Stimulated activated memory B cell treated with anti-CD40 and anti-IgM and Interleukin-4, amounts not matched to agents 10 μg/mL and 1 μg/mL and 100 μg/mL, for 72 hours (primary cell): ENCODE data around the gene AFAP1.

Experiments
- ATAC-seq: fragments of 150-1000 bp; cut with Tn5 transposase; 2 replicates; pipeline ENCODE4 v1.10.0; 2021
- H3K27ac Mint-ChIP-seq: one replicate; pipeline ENCODE4 v1.8.0; 2022; ENCODE audit warnings: mild to moderate bottlenecking, mixed read lengths
- H3K27me3 Mint-ChIP-seq: one replicate; pipeline ENCODE4 v1.8.0; 2022; ENCODE audit warnings: mixed read lengths
- H3K36me3 Mint-ChIP-seq: one replicate; pipeline ENCODE4 v1.8.0; 2022; ENCODE audit warnings: mixed read lengths
- H3K4me1 Mint-ChIP-seq: one replicate; pipeline ENCODE4 v1.8.0; 2022; ENCODE audit warnings: mixed read lengths
- H3K4me3 Mint-ChIP-seq: one replicate; pipeline ENCODE4 v1.8.0; 2022; ENCODE audit warnings: mild to moderate bottlenecking, moderate library complexity, mixed read lengths
- H3K9me3 Mint-ChIP-seq: one replicate; pipeline ENCODE4 v1.8.0; 2022; ENCODE audit warnings: mixed read lengths

Gene AFAP1

DNA sequence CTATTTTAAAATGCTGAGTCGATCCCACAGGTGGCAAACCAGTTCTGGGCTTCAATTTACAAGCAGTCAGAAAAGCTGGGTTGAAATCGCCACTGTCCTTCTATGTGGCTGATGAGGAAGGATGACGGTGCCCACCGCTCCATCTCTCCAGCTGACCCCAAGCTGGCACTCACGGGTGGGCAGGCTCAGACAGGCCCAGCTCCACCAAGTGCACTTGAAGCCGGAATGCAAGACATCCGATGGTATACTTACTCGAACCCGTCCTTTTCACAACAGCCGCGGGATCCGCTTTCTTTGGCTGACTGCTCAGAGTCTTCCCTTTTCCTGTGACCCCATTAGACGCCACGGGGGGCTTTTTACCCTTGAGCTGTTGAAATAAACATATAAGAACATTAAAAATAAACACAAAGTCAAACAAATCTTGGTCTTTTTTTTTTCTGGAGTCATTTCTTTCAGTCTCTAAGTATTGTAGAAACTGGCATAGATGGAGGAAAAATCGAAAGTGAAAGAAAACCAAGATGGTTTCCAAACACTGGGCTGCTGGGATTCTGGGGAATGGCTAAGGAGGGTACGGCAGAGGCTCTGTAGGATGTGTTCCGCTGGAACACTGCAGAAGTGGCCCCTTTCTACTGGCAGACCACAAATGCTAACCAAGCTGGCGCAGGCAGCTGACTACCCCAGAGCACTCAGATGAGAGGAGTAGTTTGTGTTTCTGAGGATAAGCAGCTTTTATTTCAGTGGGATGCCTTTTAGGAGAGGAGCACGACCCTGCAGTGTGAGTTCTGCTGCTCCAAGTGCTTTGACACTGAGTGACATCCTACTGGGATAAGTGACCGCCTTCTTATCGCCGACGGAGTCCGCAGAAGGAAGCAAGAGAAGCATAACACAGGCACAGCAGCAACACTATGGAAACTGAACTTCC is 160.9 kb downstream of the AFAP1 start:
- H3K4me3 Mint-ChIP-seq, result no peak overlapping the region
- ATAC-seq, result no peak
- H3K9me3 Mint-ChIP-seq, result no peaks in the 10 kb centered on the region
- H3K36me3 Mint-ChIP-seq, result no peaks in the 10 kb centered on the region
- H3K27me3 Mint-ChIP-seq, result peaks cover 31% of the 10 kb centered on the region
- no peaks in the 10 kb centered on the region for H3K4me1 Mint-ChIP-seq
- H3K27ac Mint-ChIP-seq, result no peak overlapping the region

DNA sequence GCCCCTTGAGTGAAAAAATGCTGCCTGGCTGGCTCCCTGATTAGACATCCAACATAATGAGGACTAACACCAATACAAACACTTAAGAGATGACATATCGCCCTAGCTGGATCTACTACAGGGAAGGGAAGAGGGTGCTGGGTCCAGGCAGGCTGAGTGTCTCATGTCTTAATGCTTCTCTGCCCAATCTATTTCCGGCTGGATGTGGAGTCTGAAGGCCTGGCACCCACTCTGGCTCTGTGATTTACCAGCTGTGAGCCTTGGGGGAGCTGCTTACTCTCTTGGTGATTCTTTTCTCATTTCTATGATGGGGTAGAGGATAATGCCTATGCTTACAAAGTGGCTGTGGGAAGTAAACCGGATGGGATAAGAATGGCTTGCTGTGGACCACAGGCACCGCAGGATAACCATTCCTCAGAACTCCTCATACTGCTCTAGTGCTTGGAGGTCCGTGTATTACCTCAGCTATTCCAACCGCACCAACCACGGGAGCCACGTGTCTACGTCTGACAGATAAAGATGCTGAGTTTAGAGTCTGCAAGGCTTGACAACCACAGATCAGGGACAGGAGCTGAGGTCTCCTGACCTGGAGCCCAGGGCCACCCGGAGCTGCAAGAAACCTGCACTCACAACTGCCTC is 161.7 kb downstream of the AFAP1 start:
- no peak overlapping the region for H3K4me3 Mint-ChIP-seq
- H3K9me3 Mint-ChIP-seq, result no peaks in the 10 kb centered on the region
- no peak overlapping the region for H3K27ac Mint-ChIP-seq
- no peaks in the 10 kb centered on the region for H3K4me1 Mint-ChIP-seq
- peaks cover 32% of the 10 kb centered on the region for H3K27me3 Mint-ChIP-seq
- ATAC-seq, result no peak
- no peaks in the 10 kb centered on the region for H3K36me3 Mint-ChIP-seq

DNA sequence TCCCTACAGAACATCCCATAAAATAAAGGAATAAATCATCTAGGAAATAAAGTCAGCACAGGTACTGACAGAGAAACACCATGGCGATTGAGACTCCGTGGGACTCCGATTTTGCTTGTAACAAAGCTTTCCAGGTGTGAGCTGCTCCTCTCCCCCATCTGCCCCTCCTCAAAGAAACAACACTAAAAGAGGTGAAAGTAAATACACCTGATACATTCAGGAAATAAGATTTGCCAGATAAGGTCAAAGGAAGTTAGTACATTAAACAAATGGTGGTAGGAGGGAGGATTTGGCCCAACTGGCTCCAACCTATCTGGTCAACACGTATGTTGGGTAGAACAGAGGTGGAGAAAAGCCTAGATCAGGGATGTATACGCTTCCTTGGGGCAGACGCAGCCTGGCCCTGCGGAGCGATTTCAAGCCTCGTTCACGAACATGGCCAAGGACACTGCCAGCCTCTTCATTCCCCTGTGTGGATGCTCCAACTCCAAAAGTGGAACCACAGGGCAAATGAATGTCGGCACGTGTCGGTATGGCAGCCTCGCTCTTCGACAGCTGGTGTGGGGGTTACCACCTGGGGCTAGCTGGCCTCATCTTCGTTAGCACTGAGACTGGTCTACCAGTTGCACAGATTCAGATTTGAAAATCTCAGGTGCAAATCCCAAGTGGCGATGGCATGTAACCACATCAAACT is 162.5 kb downstream of the AFAP1 start:
- Mint-ChIP-seq H3K4me3 (no peak overlapping the region), H3K36me3 (no peaks in the 10 kb centered on the region), H3K9me3 (no peaks in the 10 kb centered on the region), H3K4me1 (peaks cover under 1% of the 10 kb centered on the region), H3K27ac (no peak overlapping the region), H3K27me3 (peaks cover 35% of the 10 kb centered on the region)
- ATAC-seq, result no peak

DNA sequence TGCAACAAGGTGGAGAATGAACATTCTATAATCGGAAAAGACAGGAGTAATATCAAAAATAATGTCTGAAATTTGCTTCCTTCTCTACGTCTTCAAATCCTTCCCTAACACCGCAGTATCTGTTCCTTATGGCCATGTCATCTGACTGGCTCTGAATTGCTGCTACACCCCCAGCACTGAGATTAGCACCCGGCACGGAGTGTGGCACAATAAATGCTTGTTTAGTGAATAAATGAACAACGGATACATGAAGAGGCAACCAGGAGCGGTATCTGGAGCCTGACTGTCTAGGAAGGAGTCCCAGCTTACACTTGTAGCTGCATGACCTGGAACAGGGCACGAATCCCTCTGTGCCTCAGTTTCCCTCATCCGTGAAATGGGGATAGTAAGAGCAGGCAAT is 164.3 kb downstream of the AFAP1 start:
- Mint-ChIP-seq H3K27ac (no peak overlapping the region), H3K27me3 (peaks cover 46% of the 10 kb centered on the region), H3K9me3 (no peaks in the 10 kb centered on the region), H3K4me1 (peaks cover 15% of the 10 kb centered on the region), H3K36me3 (no peaks in the 10 kb centered on the region), H3K4me3 (no peak overlapping the region)
- ATAC-seq, result no peak

DNA sequence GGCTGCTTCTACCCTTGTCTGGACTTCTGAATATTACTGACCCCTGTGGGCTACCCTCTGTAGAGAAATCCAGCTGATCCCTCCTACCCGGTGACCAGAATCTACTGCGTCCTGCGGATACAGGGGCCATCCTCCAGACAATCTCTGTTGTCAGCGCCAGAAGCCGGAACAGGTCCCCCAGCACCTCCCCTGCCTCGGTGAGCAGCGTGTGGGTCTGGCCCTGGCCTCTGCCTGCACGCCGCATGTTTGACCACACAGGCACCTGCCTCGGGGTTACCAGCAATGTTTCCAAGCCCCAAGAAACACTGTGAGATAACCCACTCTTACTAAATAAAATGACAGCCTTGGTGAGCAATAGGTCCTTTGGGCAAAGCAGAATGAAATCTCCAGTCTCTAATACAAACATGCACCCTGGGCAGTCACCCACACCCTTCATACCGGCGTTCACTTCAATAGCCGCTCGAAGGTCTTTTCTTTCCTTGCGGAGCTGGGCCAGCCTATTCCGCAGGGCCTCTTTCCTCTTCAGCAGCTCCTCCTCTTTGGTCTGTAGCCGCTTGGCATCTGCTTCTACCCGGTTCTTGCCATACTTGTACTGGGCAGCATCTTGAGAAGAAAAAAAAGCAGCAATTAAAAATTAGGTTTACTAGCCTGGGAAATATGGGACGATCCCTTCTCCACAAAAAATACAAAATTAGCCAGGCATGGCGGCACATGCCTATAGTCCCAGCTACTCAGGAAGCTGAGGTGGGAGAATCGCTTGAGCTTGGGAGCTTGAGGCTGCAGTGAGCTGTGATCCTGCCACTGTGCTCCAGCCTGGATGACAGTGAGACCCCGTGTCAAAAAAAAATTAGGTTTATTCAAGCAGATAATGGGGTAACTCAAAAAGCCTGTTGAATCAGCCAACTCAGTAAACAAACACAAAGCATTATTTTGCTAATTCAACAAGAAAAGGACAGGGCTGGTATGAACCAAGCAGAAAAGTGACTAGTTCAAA is 165.1 kb downstream of the AFAP1 start:
- no peak overlapping the region for H3K4me3 Mint-ChIP-seq
- no peak for ATAC-seq
- H3K36me3 Mint-ChIP-seq, result no peaks in the 10 kb centered on the region
- no peaks in the 10 kb centered on the region for H3K9me3 Mint-ChIP-seq
- no peak overlapping the region for H3K27ac Mint-ChIP-seq
- peaks cover 54% of the 10 kb centered on the region for H3K27me3 Mint-ChIP-seq
- H3K4me1 Mint-ChIP-seq, result peaks cover 15% of the 10 kb centered on the region

DNA sequence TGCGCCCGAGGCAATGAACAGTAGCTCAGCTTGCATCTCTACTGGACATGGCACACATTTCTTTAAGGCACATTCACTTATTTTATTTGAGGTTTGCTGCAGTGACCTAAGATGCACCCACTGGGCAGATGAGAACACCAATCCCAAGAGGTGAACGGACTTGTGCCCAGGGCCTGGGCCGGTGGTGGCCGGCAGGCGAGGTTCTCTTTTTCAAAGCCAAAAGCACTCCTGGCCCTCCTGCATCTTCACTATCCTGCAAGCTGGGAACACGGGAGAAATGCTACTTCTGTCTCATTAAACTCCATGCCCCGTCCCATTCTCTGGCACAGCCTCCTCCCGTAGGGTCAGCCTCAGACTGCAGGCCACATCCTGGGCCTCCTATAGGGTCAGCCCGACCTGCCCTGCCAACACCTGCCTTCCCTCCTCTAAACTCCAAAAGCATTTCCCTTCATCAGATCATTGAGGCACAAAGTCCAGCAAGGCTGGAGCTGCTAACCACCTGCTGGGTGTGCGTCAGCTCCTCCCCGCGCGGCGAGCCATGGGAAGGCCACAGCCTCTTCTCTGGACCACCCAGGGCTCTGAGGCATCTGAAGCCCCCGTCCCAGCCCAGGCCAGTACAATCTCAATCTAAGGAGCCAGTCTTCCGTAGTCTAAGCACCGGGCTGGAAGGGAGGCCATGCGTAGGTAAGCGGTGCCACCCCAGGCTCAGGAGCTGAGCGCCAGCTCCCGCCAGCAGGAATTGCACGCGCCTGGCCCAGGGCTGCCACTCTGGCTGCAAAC is 166.1 kb downstream of the AFAP1 start:
- H3K36me3 Mint-ChIP-seq, result no peaks in the 10 kb centered on the region
- no peak overlapping the region for H3K27ac Mint-ChIP-seq
- no peak overlapping the region for H3K4me3 Mint-ChIP-seq
- no peak for ATAC-seq
- H3K27me3 Mint-ChIP-seq, result peaks cover 64% of the 10 kb centered on the region
- peaks cover 15% of the 10 kb centered on the region for H3K4me1 Mint-ChIP-seq
- H3K9me3 Mint-ChIP-seq, result no peaks in the 10 kb centered on the region

DNA sequence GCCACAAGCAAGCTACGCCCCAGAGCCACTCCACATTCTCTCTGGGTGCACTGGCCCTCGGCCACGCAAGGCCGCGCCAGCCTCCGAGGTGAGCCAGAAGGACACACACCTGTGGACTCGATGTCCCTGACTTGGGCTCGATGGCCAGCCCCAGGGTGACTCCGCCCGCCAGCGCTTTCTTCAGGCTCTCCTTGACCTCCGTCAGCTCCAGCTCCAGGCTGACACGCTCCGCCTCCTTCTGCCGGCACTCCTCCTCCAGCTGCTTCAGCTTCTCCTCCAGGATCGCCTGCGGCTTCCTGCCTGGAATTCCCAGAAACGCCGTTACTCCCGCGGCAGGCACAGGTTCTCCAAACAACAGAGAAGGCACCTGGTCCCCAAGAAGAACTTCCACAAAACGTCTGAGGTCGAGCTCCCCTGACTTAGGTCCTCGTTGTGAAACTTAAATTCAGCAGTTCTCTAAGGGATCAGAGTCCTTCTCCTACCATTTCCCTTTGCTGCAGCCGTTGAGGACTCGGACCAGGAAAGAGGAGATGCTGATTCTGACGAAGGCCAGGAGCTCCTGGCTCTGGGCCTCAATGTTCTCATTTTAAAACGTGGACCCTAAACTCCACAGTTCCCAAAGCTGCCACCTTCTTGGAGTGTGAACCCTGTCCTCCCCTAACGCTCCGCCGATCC is 166.8 kb downstream of the AFAP1 start:
- Mint-ChIP-seq H3K9me3 (no peaks in the 10 kb centered on the region), H3K27ac (no peak overlapping the region), H3K4me3 (no peak overlapping the region), H3K36me3 (no peaks in the 10 kb centered on the region), H3K4me1 (peaks cover 15% of the 10 kb centered on the region), H3K27me3 (peaks cover 67% of the 10 kb centered on the region)
- ATAC-seq, result no peak

DNA sequence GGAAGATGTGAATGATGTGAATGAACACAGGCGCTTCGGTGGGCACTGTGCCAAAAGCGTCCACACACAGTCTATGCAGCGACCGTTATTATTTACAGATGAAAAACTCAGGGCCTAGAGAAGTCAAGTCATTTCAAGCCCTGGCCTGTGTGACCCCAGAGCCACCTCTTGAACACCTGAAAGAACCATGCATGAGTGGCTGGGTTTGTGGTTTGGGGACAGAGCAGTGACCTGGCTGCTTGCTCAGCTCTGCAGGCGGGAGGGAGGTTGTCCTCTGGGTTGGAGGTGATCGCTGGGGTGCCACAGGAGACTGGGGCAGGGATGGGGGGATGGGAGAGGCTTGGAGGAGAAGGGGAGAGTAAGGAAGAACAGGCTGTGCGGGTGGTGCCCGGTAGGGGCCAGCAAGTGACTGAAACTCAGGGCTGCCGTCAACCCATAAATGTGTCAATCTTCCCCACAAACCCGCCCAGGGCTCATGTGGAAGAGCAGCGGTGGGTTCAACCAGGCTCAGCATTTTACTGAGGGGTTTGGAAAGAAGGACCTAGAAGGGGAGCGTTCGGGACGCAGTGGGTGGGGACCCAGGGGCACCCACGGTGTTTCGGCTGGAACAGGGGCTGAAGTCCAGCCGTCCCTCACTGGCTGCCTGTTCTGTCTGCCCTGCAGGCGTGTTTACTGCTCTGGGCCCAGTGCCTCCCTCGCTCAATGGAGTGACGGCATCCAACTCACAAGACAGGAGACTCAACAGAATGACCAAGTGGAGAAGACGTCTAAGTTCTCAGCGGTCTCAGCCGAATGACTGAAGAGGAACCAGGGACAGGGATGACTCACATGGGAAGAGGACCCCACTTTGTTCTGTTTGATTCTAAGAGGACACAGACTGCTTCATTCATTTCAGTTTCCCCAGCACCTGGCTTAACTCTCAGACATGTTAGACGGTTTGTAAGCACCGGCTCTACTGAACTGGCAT is 167.8 kb downstream of the AFAP1 start:
- Mint-ChIP-seq H3K9me3 (no peaks in the 10 kb centered on the region), H3K4me3 (no peak overlapping the region), H3K4me1 (peaks cover 15% of the 10 kb centered on the region), H3K27me3 (peaks cover 67% of the 10 kb centered on the region), H3K36me3 (no peaks in the 10 kb centered on the region), H3K27ac (no peak overlapping the region)
- peak; percentile 78 for ATAC-seq

DNA sequence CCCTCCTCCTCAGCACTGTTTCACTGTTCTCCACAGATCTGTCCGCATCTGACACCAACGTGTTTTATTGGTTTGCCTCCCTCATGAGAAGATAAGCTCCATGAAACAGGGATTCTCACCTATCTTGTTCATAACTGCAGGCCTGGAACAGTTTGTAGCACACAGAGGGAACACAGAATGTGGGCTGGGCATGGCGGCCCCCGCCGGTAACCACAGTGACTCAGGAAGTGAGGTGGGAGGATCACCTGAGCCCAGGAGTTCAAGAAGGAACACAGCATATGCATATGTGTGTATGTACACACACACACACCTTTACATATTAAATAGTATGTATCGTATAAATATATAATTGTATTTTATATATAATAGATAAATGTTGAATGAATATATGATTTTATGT is 168.6 kb downstream of the AFAP1 start:
- H3K4me1 Mint-ChIP-seq, result peaks cover 15% of the 10 kb centered on the region
- H3K27ac Mint-ChIP-seq, result no peak overlapping the region
- no peak overlapping the region for H3K4me3 Mint-ChIP-seq
- H3K36me3 Mint-ChIP-seq, result no peaks in the 10 kb centered on the region
- no peak for ATAC-seq
- peaks cover 67% of the 10 kb centered on the region for H3K27me3 Mint-ChIP-seq
- no peaks in the 10 kb centered on the region for H3K9me3 Mint-ChIP-seq

DNA sequence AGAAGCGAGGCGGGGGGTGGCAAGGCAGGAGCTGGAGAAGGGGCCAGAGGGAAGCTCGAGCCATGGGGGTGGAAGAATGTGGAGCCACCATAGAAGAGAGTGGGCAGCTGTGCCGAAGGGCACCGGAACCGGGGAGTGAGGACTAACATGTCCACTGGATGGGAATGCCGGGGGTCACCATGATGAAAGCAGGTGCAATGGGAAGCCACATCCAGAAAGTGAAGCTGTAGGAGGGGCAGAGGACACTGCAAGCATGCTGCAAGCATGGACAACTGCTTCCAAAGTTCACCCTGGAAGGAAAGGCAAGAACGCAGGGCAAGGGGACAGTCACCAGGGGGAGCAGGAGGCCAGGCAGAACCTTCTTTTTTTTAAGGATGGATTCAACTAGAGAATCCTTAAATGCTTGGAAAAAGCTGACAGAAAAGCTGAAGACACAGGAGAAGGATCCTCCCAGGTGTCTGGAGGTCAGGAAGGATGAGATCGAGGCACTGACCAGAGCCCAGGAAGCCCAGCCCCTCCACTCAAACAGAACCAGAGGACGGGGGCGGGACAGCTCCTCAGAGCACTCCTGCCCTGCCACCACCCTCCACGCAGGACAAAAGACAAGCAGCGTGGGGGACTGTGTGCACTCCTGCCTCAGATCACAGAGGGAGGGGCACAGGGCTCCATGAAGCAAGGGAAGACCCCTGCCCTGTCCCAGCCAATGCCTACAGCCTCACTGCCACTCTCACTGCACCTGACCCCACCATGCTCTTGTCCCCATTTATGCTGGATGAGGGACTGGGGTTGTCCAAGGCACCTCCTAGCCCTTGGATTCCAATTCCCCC is 169.2 kb downstream of the AFAP1 start:
- Mint-ChIP-seq H3K36me3 (no peaks in the 10 kb centered on the region), H3K27me3 (peaks cover 67% of the 10 kb centered on the region), H3K27ac (no peak overlapping the region), H3K4me3 (no peak overlapping the region), H3K9me3 (no peaks in the 10 kb centered on the region), H3K4me1 (peaks cover 15% of the 10 kb centered on the region)
- ATAC-seq, result no peak

DNA sequence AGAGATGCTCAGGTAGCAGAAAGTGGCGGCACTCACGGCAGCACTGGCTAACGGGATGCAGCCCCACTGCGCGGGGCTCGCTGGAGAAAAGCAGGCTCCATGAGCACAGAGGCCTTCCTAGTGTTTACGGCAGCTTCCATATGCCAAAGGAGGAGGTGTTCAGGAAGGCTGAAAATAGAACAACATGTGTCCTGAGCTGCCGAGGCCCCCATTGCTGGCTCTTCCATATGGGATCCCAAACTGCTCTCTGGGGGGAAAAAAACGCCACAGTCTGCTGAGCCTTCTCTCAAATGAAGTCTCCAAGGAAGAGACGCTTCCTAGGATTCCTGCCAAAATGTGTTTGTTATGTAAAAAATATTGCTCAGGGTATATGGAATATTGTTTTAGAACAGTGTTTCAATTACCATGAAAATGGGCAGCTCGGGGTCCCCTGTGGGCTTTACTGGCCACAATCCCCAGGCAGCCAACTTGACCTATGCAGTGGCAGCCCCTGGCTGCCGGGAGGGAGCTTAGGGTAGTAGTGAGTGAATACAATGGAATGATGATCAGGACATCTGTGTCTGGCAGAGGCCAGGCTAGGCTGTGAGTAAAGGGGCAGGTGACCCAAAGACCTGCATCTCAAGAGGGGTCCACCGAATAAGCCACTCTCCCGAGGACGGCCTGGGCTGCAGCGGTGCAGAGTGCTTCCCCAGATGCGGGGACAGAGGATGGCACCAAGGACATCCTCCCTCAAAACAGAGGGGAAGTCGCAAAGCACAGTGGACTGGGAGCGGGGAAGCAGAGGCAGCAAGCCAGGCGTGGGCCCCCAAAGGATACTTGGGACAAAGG is 170.1 kb downstream of the AFAP1 start:
- Mint-ChIP-seq H3K36me3 (no peaks in the 10 kb centered on the region), H3K27me3 (peaks cover 63% of the 10 kb centered on the region), H3K4me1 (peaks cover 15% of the 10 kb centered on the region), H3K9me3 (no peaks in the 10 kb centered on the region), H3K4me3 (no peak overlapping the region), H3K27ac (no peak overlapping the region)
- ATAC-seq, result no peak
